Measurements from ENCODE around the gene ZFYVE16.
"Not testable (repeated sequence)": the region's sequence is repeated elsewhere in the genome, so short reads cannot be mapped to it uniquely, and the experiment has no call there.

Gene ZFYVE16

DNA sequence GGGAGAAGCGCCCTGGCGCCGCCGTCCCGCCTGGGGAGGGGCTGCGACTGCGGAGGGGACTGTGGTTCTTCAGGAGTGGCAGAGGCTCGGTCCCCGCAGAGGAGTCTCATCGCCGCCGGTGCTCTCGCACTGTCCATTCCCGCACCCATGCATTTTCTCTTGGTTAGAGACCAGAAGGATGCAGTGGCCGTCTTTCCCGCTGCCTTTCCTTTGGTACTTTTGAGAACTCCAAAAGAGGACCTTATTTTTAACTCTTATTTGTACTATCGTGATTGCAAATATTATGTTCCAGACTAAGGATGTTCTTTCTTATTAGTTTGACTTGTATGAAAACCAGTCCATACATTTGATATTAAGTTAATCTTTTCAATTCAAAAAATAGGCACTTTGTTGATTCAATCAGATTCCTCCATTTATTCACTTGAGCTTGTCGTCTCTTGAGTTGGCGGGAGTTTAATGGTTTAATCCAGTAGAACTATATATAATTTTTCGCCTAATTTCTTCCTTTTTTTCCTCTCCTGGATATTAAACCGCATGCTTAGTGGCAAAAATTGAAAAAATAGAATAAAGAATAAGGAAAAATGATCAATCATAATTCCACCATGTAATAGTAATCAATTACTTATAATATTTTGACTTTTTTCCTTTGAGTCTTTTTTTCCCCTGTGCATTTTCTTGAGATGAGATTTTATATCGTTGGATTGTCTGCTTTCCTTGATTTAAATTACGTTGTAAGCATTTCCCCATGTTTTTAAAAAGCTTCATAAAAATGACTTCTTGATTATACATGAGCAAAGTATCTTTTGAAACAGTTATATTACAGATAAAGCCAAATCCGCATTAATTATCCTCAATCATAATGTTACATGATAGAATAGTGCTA is 861 bp downstream of the ZFYVE16 start:
- H3K4me3 ChIP-seq (ENCODE audit: low read length), result peak overlapping the region; percentile 83
- no peak for DNase-seq (ENCODE audit: low read depth, low spot score)

DNA sequence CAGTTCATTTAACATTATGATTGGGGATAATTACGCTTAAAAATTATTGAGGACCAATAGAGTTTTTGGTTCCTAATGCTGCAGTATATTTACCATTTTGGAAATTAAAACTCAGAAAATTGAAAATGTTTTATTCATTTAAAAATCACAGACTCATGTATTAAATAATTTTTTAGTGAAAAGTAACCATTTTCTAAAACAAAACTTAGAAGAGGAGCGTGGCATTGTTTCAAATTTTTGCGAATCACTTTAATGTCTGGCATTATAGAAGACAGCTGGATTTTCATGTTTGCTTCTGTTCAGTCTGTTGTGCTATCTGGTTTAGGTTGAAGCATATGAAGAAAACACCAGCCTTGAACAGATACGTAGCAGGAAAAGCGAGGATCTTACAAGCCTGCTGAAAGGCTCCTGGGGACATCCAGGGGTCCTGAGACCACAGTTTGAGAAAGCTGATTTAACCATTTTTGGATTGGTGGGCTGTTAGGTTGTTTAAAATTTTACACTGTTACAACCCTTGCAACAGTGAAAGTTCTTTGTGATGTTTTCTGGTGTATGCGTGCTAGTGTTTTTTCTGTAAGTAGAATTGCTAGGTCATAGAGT is 1.6 kb downstream of the ZFYVE16 start:
- no peak for DNase-seq (ENCODE audit: low read depth, low spot score)
- H3K4me3 ChIP-seq (ENCODE audit: low read length), result no peak overlapping the region

DNA sequence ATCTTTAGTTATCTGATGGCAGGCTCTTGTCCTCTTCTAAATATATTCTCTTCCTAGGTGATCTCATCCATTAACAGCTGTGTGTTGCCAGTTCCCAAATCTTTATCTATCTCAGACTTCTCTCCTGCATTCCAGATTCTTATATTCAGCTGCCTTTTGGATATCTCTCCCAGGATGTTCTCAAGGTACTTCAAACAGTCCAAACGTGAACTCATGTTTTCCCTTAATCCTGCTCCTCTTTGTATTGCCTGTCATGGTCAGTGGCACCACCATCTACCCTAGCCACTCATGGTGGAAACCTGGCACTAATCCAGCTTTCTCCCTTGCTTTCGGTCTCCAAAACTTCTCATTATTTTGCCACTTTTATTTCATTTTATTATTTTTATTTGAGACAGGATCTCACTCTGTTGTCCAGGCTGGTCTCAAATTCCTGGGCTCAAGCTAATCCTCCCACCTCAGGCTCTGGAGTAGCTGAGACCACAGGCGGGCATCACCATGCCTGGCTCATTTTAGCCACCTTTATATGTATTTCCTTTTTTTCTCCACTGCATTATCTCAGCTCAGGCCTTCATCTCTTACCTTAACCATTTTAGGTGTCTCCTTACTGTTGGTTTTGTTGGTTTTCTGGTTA is 3.8 kb downstream of the ZFYVE16 start:
- DNase-seq (ENCODE audit: low read depth, low spot score), result no peak
- no peak overlapping the region for H3K4me3 ChIP-seq (ENCODE audit: low read length)

DNA sequence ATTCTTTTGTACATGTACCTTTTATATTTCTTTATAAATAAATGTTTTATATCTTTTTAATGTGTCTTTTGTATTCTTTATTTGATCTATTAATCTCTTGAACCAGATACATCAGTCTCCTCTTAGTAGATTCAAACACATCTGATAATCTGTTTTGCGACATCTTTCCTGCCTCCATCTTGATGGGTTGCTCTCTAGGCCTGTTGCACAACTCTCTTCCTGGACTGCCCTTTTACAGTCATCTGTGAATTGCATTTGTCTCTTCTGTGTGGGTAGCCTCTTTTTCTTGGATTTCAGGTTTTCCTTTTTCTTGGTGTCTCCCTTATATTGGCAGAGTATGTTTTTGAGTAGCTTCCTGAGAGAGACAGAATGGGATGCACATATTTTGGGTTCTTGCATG is 6.2 kb downstream of the ZFYVE16 start:
- no peak for DNase-seq (ENCODE audit: low read depth, low spot score)
- no peak overlapping the region for H3K4me3 ChIP-seq (ENCODE audit: low read length)

DNA sequence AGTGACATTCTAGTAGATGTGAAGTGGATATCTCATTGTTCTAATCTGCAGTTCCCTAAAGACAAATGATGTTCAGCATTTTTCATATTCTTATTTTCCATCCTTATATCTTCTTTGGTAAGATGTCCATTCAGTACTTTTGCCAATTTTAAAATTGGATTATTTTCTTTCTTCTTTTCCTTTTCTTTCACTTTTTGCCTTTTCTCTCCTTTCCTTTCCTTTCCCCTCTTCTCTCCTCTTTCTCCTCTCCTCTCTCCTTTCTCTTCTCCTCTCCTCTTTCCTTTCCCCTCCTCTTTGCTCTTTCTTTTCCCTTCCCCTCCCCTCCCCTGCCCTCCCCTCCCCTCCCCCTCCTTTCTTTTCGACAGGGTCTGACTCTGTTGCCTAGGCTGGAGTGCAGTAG is 10.1 kb downstream of the ZFYVE16 start:
- DNase-seq (ENCODE audit: low read depth, low spot score), result no peak
- no peak overlapping the region for H3K4me3 ChIP-seq (ENCODE audit: low read length)

DNA sequence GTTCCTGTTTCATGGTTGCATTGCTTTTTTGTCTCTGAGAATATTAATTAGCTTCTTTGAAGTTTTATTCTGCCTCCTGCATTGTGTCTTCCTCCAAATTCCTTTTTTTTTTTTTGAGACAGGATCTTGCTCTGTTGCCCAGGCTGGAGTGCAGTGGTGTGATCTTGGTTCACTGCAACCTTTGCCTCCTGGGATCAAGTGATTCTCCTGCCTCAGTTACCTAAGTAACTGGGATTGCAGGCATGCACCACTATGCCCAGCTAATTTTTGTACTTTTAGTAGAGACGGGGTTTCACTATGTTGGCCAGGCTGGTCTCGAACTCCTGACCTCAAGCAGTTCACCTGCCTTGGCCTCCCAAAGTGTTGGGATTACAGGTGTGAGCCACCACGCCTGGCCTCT is 16.5 kb downstream of the ZFYVE16 start:
- DNase-seq (ENCODE audit: low read depth, low spot score); H3K4me3 ChIP-seq (ENCODE audit: low read length): not testable (repeated sequence)

DNA sequence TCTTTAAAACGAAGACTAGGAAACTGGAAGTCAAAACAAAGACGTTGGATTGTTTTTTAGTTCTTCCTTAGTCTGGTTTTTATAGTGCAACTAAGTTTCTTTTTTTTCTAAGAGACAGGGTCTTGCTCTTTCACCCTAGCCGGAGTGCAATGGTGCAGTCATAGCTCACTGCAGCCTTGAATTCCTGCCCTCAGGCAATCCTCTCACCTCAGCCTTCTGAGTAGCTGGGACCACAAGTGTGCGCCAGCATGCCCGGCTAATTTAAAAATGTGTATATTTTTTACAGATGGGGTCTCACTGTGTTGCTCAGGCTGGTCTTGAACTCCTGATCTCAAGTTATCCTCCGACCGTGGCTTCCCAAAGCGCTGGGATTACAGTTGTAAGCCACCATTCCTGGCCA is 27.6 kb downstream of the ZFYVE16 start:
- no peak for DNase-seq (ENCODE audit: low read depth, low spot score)
- no peak overlapping the region for H3K4me3 ChIP-seq (ENCODE audit: low read length)

DNA sequence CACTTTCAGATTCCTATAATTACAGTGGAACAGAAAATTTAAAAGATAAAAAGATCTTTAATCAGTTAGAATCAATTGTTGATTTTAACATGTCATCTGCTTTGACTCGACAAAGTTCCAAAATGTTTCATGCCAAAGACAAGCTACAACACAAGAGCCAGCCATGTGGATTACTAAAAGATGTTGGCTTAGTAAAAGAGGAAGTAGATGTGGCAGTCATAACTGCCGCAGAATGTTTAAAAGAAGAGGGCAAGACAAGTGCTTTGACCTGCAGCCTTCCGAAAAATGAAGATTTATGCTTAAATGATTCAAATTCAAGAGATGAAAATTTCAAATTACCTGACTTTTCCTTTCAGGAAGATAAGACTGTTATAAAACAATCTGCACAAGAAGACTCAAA is 29.5 kb downstream of the ZFYVE16 start:
- H3K4me3 ChIP-seq (ENCODE audit: low read length), result no peak overlapping the region
- DNase-seq (ENCODE audit: low read depth, low spot score), result no peak

DNA sequence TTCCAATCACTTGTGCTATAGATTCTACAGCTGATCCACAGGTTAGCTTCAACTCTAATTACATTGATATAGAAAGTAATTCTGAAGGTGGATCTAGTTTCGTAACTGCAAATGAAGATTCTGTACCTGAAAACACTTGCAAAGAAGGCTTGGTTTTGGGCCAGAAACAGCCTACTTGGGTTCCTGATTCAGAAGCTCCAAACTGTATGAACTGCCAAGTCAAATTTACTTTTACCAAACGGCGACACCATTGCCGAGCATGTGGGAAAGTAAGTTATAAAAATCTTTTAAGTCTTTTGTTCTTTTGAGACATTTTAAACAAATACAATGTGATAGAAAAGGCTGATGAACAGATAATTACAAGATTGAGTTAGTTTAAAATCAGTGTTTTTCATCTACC is 30.9 kb downstream of the ZFYVE16 start:
- DNase-seq (ENCODE audit: low read depth, low spot score), result no peak
- no peak overlapping the region for H3K4me3 ChIP-seq (ENCODE audit: low read length)

DNA sequence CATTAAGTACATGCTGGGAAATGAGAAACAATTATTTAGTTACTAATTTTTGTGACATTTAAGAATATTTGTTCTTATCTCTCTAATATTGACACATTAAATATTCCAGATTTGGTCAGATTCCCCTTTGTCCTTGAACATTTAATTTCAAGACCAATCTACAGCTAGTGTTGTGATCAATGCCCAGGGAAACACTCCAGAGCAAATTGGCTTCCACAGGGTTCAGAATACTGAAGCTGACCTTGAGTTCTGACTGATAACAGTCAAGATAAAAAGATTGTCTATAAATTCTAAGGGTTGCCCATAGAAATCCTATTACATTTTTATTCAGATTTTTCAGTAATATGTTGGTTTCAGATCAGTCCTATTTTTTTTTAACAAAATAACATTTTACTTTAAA is 31.3 kb downstream of the ZFYVE16 start:
- no peak for DNase-seq (ENCODE audit: low read depth, low spot score)

DNA sequence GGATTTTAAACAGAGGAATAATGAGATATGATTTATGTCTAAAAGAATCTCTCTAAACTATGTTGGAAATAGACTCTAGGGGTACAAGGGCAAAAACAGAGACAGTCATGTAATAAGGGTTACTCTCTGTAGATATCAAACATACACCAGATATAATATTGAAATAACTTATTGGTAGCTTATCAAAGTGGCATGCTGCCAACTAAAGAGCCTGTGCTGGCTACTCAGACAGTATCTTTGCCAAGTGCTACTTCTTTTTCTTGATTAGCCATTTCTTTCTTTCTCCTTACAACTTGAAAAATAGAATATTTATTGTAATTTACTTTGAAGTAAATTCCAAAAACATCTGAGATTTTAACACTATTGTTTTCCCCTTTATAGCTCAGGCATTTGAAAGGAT is 34.9 kb downstream of the ZFYVE16 start:
- no peak overlapping the region for H3K4me3 ChIP-seq (ENCODE audit: low read length)
- DNase-seq (ENCODE audit: low read depth, low spot score), result no peak

More for the DNA sequence above, 31.3 kb downstream of the ZFYVE16 start:
- no peak overlapping the region for H3K4me3 ChIP-seq (ENCODE audit: low read length)

DNA sequence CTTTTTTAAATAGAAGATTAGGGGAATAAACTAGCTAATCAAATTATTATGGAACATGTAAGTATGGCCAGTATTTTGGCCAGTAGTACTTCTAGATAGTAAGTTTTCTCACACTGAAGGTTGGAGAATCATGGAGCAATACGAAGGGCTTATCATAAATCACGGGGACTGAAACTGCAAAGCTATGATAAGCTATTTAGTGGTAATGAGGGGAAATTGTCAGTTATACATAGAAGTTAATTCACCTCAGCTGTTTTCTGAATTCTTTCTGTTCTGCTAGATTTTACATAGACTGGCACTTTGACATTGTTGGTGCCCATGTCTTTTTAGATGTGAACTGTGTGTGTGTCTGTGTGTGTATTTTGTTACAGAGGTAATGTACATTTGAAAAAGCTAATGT is 45.5 kb downstream of the ZFYVE16 start:
- H3K4me3 ChIP-seq (ENCODE audit: low read length), result no peak overlapping the region
- no peak for DNase-seq (ENCODE audit: low read depth, low spot score)

DNA sequence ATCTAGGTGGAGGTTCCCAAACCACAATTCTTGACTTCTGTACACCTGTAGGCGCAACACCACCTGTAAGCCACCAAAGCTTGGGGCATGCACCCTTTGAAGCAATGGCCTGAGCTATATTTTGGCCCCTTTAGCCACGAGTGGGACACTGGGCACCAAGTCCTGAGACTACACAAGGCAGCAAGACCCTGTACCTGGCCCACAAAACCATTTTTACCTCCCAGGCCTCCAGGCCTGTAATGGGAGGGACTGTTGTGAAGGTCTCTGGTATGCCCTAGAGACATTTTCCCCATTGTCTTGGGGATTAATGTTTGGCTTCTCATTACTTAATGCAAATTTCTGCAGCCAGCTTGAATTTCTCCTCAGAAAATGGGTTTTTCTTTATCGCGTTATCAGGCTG is 55.4 kb downstream of the ZFYVE16 start:
- DNase-seq (ENCODE audit: low read depth, low spot score), result no peak
- no peak overlapping the region for H3K4me3 ChIP-seq (ENCODE audit: low read length)

DNA sequence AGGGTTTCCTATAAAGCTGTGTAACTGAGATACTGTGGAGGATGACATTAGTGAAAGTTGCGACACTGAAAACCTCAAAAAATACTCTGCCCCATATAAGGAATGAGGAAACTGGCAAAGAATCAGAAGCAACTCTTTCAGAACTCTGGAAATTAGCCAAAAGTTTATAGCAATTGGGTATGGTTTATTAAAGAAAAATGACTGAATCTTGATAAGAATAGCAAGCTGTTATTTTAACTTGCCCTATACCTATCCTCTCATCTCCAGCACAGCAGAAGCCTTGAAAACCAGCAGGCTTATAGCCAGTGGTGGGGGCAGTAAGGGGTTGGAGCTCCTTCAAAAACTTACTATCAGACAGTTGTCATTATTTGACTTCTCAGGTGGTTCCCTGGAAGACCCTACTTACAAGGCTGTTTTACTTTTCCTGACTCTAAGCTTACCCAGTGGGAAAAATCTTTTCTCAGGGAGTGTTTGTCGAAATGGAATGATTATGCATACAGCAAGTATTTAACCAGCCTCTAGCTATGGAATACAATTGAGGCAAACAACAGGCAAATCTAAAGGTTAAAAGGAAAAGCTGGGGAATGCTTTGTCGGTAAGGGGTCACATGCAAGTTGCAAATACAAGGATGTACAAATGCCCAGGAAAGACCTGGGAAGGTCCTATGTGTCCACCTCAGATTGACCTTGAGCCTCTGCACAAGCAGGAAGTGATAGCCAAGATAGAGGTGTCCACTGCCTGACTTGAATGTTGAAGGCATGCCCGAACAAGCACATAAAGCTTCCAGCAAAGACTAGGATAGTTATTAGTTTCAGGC is 59.0 kb downstream of the ZFYVE16 start:
- no peak overlapping the region for H3K4me3 ChIP-seq (ENCODE audit: low read length)
- DNase-seq (ENCODE audit: low read depth, low spot score), result no peak

DNA sequence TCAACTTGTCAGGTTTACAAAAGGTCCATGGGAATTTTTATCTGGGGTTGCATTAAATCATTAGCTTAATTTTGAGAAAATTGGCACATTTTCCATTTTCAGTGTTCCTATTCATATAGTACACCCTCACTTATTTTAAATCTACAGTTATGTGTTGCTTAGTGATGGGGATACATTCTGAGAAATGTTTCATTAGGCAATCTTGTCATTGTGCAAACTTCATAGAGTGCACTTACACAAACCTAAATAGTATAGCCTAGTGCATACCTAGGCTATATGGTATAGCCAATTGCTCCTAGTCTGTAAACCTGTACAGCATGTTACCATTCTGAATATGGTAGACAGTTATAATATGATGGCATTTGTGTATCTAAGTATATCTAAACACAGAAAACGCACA is 60.3 kb downstream of the ZFYVE16 start:
- DNase-seq (ENCODE audit: low read depth, low spot score), result no peak

DNA sequence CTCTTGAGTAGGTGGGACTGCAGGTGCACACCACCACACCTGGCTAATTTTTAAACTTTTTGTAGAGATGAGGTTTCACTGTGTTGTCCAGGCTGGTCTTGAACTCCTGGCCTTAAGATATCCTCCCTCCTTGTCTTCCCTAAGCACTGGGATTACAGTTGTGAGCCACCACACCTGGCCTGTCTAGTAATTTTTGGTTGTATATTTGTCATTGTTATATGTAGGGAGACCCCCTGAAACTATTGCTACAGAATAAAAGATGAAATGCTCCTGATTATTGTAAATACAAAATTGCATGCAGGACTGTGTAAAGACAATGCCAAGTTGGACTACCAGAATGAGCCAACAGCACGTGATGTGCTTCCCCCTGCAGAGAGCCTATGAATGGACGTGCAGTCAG is 62.8 kb downstream of the ZFYVE16 start:
- H3K4me3 ChIP-seq (ENCODE audit: low read length); DNase-seq (ENCODE audit: low read depth, low spot score): not testable (repeated sequence)

More for the DNA sequence above, 60.3 kb downstream of the ZFYVE16 start:
- no peak overlapping the region for H3K4me3 ChIP-seq (ENCODE audit: low read length)

DNA sequence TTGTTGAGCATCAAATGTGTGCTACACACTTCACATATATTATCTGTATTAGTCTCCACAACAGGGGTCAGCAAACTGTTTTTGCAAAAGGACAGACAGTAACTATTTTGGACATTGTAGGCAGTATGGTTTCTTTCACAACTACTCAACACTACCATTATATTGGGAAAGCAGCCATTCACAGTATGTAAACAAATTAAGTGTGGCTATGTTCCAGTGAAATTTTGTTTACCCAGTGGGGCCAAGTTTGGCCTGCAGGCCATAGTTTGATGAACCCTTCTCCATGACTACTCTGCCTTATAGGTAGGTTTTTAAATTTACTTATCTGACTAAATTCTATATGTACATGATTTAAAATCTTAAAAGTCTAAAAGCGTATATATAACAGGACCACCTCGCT is 67.1 kb downstream of the ZFYVE16 start:
- DNase-seq (ENCODE audit: low read depth, low spot score), result no peak
- H3K4me3 ChIP-seq (ENCODE audit: low read length), result no peak overlapping the region

DNA sequence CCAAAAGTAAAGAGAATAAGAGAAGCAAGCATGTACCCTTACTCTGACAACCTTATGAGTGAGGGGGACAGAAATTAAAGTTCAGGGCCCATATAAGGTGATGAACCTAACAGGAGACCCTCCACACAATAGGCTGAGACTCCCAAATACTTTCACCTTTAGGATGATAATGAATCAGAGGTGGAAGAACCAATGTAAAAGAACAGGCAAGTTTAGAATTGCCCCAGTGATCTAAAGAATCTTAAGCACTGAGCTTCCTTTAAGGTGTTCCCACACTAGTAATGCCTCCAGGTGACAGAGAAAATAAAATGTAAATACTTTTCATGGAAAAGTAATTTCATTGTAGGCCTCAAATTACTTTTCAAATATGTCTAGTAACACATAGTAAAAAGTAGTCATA is 71.8 kb downstream of the ZFYVE16 start:
- H3K4me3 ChIP-seq (ENCODE audit: low read length), result no peak overlapping the region
- DNase-seq (ENCODE audit: low read depth, low spot score), result no peak

DNA sequence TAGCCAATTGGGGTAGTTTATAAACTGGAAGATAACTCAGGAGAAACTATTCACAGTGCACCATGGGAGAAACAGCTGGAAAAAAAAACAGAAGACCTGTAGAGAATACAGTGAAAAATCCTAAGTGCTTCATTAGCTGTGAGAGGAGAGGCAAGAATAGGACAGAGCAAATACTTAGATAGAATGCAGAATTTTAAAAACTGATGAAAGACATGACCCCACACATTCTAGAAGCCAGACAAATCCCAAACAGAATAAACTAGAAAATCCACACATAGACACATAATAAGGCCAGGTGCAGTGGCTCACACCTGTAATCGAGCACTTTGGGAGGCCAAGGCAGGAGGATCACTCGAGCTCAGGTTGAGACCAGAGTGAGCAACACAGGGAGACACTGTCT is 72.5 kb downstream of the ZFYVE16 start:
- H3K4me3 ChIP-seq (ENCODE audit: low read length), result no peak overlapping the region
- no peak for DNase-seq (ENCODE audit: low read depth, low spot score)
